H1 (cell line): ENCODE results near the gene HGFAC. TPM values are rescaled to one million over a fixed set of nuclear protein-coding genes. Genes with fewer than 3 reads are reported as not detected.

Experiments used
- CTCF ChIA-PET: fragments of 300-600 bp; sonication (Branson Sonifier 250); formaldehyde crosslinking; loops from one replicate; lab custom pipeline; 2021; ENCODE audit not compliant: partially characterized antibody; lab: Charles Lee
- POLR2A ChIA-PET: fragments of 300-600 bp; sonication (Branson Sonifier 250); formaldehyde crosslinking; loops from one replicate; lab custom pipeline; 2021; ENCODE audit warnings: inconsistent platforms; ENCODE audit not compliant: partially characterized antibody; lab: Charles Lee
- DNase-seq, 2 experiments: peaks; one replicate each; pipeline versions ENCODE4 v3.0.0 to v3.0.0-alpha.2; 2010 to 2022; ENCODE audit warnings: low spot score in 2 of 2, low read depth in 1 of 2, mixed read lengths in 1 of 2
- FAIRE-seq: peaks from 2 replicates; lab custom pipeline; 2011; peaks lifted over from hg19 to GRCh38; lab: Jason Lieb, UNC
- H2AFZ ChIP-seq: 2 replicates; pipeline ENCODE4 v1.8.1; 2012; ENCODE audit warnings: low read length, inconsistent platforms
- H2AK5ac ChIP-seq: 2 replicates; pipeline ENCODE4 v1.6.1; 2013; ENCODE audit warnings: low read depth, low read length
- H2BK120ac ChIP-seq: replicated peaks from 2 replicates; pipeline ENCODE3; 2013; ENCODE audit warnings: low read depth, low read length, inconsistent platforms
- H2BK12ac ChIP-seq: 2 replicates; pipeline ENCODE4 v1.6.1; 2013; ENCODE audit warnings: low read depth, low read length
- H2BK15ac ChIP-seq: 2 replicates; pipeline ENCODE4 v1.6.1; 2013; ENCODE audit warnings: low read length
- H2BK20ac ChIP-seq: 2 replicates; pipeline ENCODE4 v1.6.1; 2013; ENCODE audit warnings: low read length
- H2BK5ac ChIP-seq: 2 replicates; pipeline ENCODE4 v1.6.1; 2013; ENCODE audit warnings: low read depth, low read length
- H3K14ac ChIP-seq: 2 replicates; pipeline ENCODE4 v1.6.1; 2013; ENCODE audit warnings: inconsistent platforms; ENCODE audit not compliant: insufficient read length
- H3K18ac ChIP-seq: 2 replicates; pipeline ENCODE4 v1.6.1; 2013; ENCODE audit warnings: low read length; ENCODE audit errors: extremely low read depth
- H3K23ac ChIP-seq: 2 replicates; pipeline ENCODE4 v1.6.1; 2013; ENCODE audit warnings: inconsistent platforms; ENCODE audit not compliant: insufficient read length
- H3K23me2 ChIP-seq: 2 replicates; pipeline ENCODE4 v1.6.1; 2013; ENCODE audit warnings: low read depth, low read length
- H3K27ac ChIP-seq: 2 replicates; pipeline ENCODE4 v1.6.1; 2011; ENCODE audit warnings: low read depth, low read length, inconsistent platforms
- H3K27me3 ChIP-seq, 4 experiments: replicated peaks in 1 of 4; 1 replicate in 1 of 4; 2 replicates in 3 of 4; pipeline versions ENCODE4 v1.6.1 to v1.8.1; 2011 to 2013; ENCODE audit warnings: low read length in 3 of 4, mild to moderate bottlenecking in 3 of 4, inconsistent platforms in 2 of 4, mixed read lengths in 2 of 4, moderate library complexity in 1 of 4; ENCODE audit not compliant: control insufficient read depth in 3 of 4, insufficient read depth in 3 of 4; ENCODE audit errors: extremely low read depth in 1 of 4
- H3K36me3 ChIP-seq, 4 experiments: 2 replicates each; pipeline versions ENCODE4 v1.6.1 to v1.8.1; 2011 to 2013; ENCODE audit warnings: mild to moderate bottlenecking in 4 of 4, low read length in 3 of 4, moderate library complexity in 2 of 4, control low read depth in 1 of 4, inconsistent platforms in 1 of 4; ENCODE audit not compliant: insufficient read depth in 4 of 4, control insufficient read depth in 2 of 4
- H3K4ac ChIP-seq: replicated peaks from 2 replicates; pipeline ENCODE3; 2013; ENCODE audit warnings: low read length, low read depth, mixed read lengths, inconsistent platforms; ENCODE audit not compliant: insufficient read length
- H3K4me1 ChIP-seq, 4 experiments: replicated peaks in 1 of 4; 1 replicate in 1 of 4; 2 replicates in 3 of 4; pipeline versions ENCODE4 v1.6.1 to v1.8.1; 2011 to 2013; ENCODE audit warnings: low read length in 3 of 4, inconsistent platforms in 2 of 4, mixed read lengths in 1 of 4; ENCODE audit not compliant: insufficient read depth in 4 of 4, control insufficient read depth in 3 of 4
- H3K4me2 ChIP-seq, 2 experiments: 2 replicates each; pipeline versions ENCODE4 v1.6.1 to v1.8.1; 2011 to 2013; ENCODE audit warnings: low read depth in 2 of 2, low read length in 2 of 2, control low read depth in 1 of 2, inconsistent platforms in 1 of 2, mild to moderate bottlenecking in 1 of 2; ENCODE audit not compliant: insufficient read depth in 1 of 2
- H3K4me3 ChIP-seq, 4 experiments: fragments of 200-600, 300-600 bp in 1 of 4; sonication (generic), shearing (Covaris generic), sonication (Bioruptor Twin) in 1 of 4; 2 replicates each; pipeline versions ENCODE4 v1.5.1 to v1.8.1; 2011 to 2016; ENCODE audit warnings: low read length in 4 of 4, low read depth in 3 of 4, control low read depth in 2 of 4, inconsistent platforms in 2 of 4, mild to moderate bottlenecking in 2 of 4, mixed read lengths in 1 of 4, moderate library complexity in 1 of 4; ENCODE audit not compliant: insufficient read depth in 2 of 4; ENCODE audit errors: extremely low read depth in 1 of 4
- H3K56ac ChIP-seq: replicated peaks from 2 replicates; pipeline ENCODE3; 2013; ENCODE audit warnings: low read depth, mild to moderate bottlenecking, mixed read lengths, low read length, inconsistent platforms; ENCODE audit not compliant: insufficient read length
- H3K79me1 ChIP-seq: 2 replicates; pipeline ENCODE4 v1.6.1; 2013; ENCODE audit warnings: low read depth, low read length, control low read depth
- H3K79me2 ChIP-seq, 2 experiments: 2 replicates each; pipeline versions ENCODE4 v1.6.1 to v1.8.1; 2012 to 2013; ENCODE audit warnings: low read length in 2 of 2, mild to moderate bottlenecking in 2 of 2, inconsistent platforms in 1 of 2; ENCODE audit not compliant: insufficient read depth in 2 of 2, control insufficient read depth in 1 of 2
- H3K9ac ChIP-seq, 4 experiments: replicated peaks in 1 of 4; 1 replicate in 1 of 4; 2 replicates in 3 of 4; pipeline versions ENCODE4 v1.6.1 to v1.8.1; 2011 to 2013; ENCODE audit warnings: low read depth in 3 of 4, low read length in 3 of 4, control low read depth in 2 of 4, mild to moderate bottlenecking in 2 of 4, moderate library complexity in 2 of 4, inconsistent platforms in 1 of 4; ENCODE audit errors: extremely low read depth in 1 of 4
- H3K9me3 ChIP-seq, 2 experiments: 2 replicates each; pipeline versions ENCODE4 v1.6.1 to v1.8.1; 2012 to 2013; ENCODE audit warnings: mild to moderate bottlenecking in 2 of 2, moderate library complexity in 2 of 2, control low read depth in 1 of 2, inconsistent platforms in 1 of 2, low read depth in 1 of 2, low read length in 1 of 2, mixed read lengths in 1 of 2; ENCODE audit not compliant: insufficient read depth in 2 of 2
- H4K20me1 ChIP-seq, 2 experiments: replicated peaks in 1 of 2; 2 replicates each; pipeline versions ENCODE3 to v1.8.1; 2011 to 2013; ENCODE audit warnings: inconsistent platforms in 2 of 2, low read length in 2 of 2, mild to moderate bottlenecking in 1 of 2; ENCODE audit not compliant: insufficient read depth in 2 of 2, control insufficient read depth in 1 of 2
- H4K5ac ChIP-seq: 2 replicates; pipeline ENCODE4 v1.6.1; 2013; ENCODE audit warnings: low read length, low read depth, mixed read lengths, inconsistent platforms; ENCODE audit not compliant: insufficient read length
- H4K8ac ChIP-seq: 2 replicates; pipeline ENCODE4 v1.8.0; 2013; ENCODE audit warnings: mild to moderate bottlenecking, moderate library complexity, low read length, inconsistent platforms; ENCODE audit not compliant: insufficient read depth; ENCODE audit errors: extremely low read depth
- H4K91ac ChIP-seq: replicated peaks from 2 replicates; pipeline ENCODE3; 2013; ENCODE audit warnings: low read length, mixed read lengths, inconsistent platforms; ENCODE audit not compliant: insufficient read length
- BCL11A ChIP-seq, 2 experiments: IDR thresholded peaks; one replicate each; pipeline ENCODE4 v1.6.1; 2011; ENCODE audit warnings: low read depth in 2 of 2, low read length in 2 of 2, mild to moderate bottlenecking in 2 of 2
- CEBPB ChIP-seq: IDR thresholded peaks from 2 replicates; pipeline ENCODE4 v1.6.1; 2012; ENCODE audit warnings: low read depth, low read length
- GABPA ChIP-seq: IDR thresholded peaks from 2 replicates; pipeline ENCODE4 v1.6.1; 2011; ENCODE audit warnings: mild to moderate bottlenecking, low read length, moderate library complexity, borderline replicate concordance; ENCODE audit not compliant: insufficient read depth
- GTF2F1 ChIP-seq: IDR thresholded peaks from 2 replicates; pipeline ENCODE4 v1.6.1; 2012; ENCODE audit warnings: low read depth, low read length, improper control_type of control experiment, borderline replicate concordance
- NRF1 ChIP-seq: IDR thresholded peaks from 2 replicates; pipeline ENCODE4 v1.6.1; 2011; ENCODE audit warnings: mild to moderate bottlenecking, low read depth, low read length, improper control_type of control experiment
- RFX5 ChIP-seq: IDR thresholded peaks from 2 replicates; pipeline ENCODE4 v1.6.1; 2011; ENCODE audit warnings: low read depth, low read length, improper control_type of control experiment, borderline replicate concordance
- SP2 ChIP-seq: IDR thresholded peaks from 2 replicates; pipeline ENCODE4 v1.6.1; 2012; ENCODE audit warnings: mild to moderate bottlenecking, low read length, inconsistent platforms
- TAF1 ChIP-seq: IDR thresholded peaks from 2 replicates; pipeline ENCODE4 v1.6.1; 2011; ENCODE audit warnings: mild to moderate bottlenecking, low read depth, low read length
- TAF7 ChIP-seq: optimal IDR thresholded peaks from 2 replicates; pipeline ENCODE3; 2011; ENCODE audit warnings: low read depth, mild to moderate bottlenecking, inconsistent platforms, low read length, moderate library complexity, borderline replicate concordance
- TBP ChIP-seq: IDR thresholded peaks from 2 replicates; pipeline ENCODE4 v1.6.1; 2011; ENCODE audit warnings: low read depth, low read length, improper control_type of control experiment
- TCF12 ChIP-seq: IDR thresholded peaks from 2 replicates; pipeline ENCODE4 v1.6.1; 2011; ENCODE audit warnings: low read depth, mild to moderate bottlenecking, low read length
- TEAD4 ChIP-seq: IDR thresholded peaks from 2 replicates; pipeline ENCODE4 v1.6.1; 2012; ENCODE audit warnings: low read depth, low read length, inconsistent platforms, mixed read lengths
- YY1 ChIP-seq: IDR thresholded peaks from 2 replicates; pipeline ENCODE4 v1.6.1; 2011; ENCODE audit warnings: low read depth, mild to moderate bottlenecking, low read length
- WGBS, 2 experiments: shearing (Covaris generic) in 1 of 2; methylation state at CpG; one replicate each; pipeline versions ENCODE4 v1.1.6 to v1.1.7; 2013 to 2015; ENCODE audit warnings: low lambda C conversion rate in 2 of 2, mixed read lengths in 2 of 2, inconsistent platforms in 1 of 2, low coverage in 1 of 2, missing lambda C conversion rate in 1 of 2; ENCODE audit not compliant: insufficient replicate concordance in 2 of 2, insufficient coverage in 1 of 2, insufficient read length in 1 of 2; ENCODE audit errors: extremely low coverage in 1 of 2, missing lambda C conversion rate in 1 of 2; 5-methylcytosine and 5-hydroxymethylcytosine counted together
- polyA plus RNA-seq, 7 experiments: library from polyadenylated mRNA; depleted of rRNA in 3 of 7; stranded (reverse) in 5 of 7; unstranded in 2 of 7; fragments of >200 nt in 5 of 7; fragments of 200-250 nt in 2 of 7; gene quantifications; 1 replicate in 5 of 7; 2 replicates in 1 of 7; 4 replicates in 1 of 7; pipeline versions ENCODE4 v1.2.1 to v1.2.3, GENCODE V29; 2011 to 2013; ENCODE audit warnings: missing spikeins in 2 of 7, mixed read lengths in 2 of 7
- total RNA-seq: library from RNA; stranded (reverse); fragmentation: NEBNext Ultra II Directional; extraction: Animal tissue kit (Norgen Biotek cat#: 25700); gene quantifications from 2 replicates; pipeline ENCODE4 v1.2.1, GENCODE V29; 2021

The HGFAC gene
- total and polyA plus RNA-seq, 2 of the 8 experiments (the other 6 are each of a cell fraction or from before 2014, with no cell fraction given): 0.14 to 0.15 TPM

DNA sequence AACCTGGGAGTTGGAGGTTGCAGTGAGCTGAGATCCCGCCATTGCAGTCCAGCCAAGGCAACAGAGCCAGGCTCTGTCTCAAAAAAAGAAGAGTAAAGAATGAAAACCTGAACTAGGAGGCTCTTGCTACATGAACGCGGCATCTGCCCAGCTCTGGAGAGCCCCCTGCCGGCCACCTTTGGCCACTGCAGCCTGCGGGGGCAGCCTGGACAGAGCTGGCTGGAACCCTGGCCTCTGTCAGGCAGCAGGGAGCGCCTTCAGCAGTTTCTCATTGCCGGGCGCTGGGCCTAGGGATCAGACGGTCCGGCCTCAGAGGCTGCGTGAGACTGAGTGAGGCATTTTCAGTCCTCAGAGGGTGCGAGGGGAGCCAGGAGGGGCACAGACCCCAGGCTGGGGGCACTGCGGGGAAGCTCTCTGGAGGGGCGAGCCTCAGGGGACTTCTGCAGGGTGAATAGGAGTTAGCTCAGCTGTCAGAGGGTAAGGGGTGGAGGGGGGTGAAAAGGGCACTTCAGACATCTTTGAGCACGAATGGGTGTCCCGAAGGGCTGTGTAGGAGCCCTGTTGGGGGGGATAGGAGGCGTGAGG is 38.9 kb downstream of the HGFAC start:
- no peak overlapping the region for H3K14ac ChIP-seq
- no peak overlapping the region for H3K56ac ChIP-seq
- H2BK12ac ChIP-seq: no peak overlapping the region
- no peak overlapping the region for H2AFZ ChIP-seq
- H3K18ac ChIP-seq: peak overlapping the region; percentile 38; the same call in 1 of the 2 replicates
- H2BK20ac ChIP-seq: peak overlapping the region; percentile 72; the same call in 1 of the 2 replicates
- H3K23ac ChIP-seq: no peak overlapping the region
- H2AK5ac ChIP-seq: no peak overlapping the region
- peaks cover 7 to 69% (median 48%) of the 10 kb centered on the region in 4 experiments for H3K27me3 ChIP-seq
- peak overlapping the region in 2 of 4 experiments; percentile 23 to 49; a peak in 4 of 8 replicates for H3K4me3 ChIP-seq
- FAIRE-seq (no peak), DNase-seq (peak; percentile 66 to 100)
- H4K20me1 ChIP-seq: peaks cover 0 to 1% of the 10 kb centered on the region in 2 experiments
- 5% methylated on average over 17 of the region's 17 CpGs; no CpG with 5 or more reads in 1 of the 2 experiments for WGBS, 2 experiments
- H3K4ac ChIP-seq: peak overlapping the region; percentile 32
- H4K5ac ChIP-seq: peak overlapping the region; percentile 61
- no peaks in the 10 kb centered on the region for H3K9me3 ChIP-seq
- H2BK120ac ChIP-seq: no peak overlapping the region
- peaks cover 0 to 30% (median 22%) of the 10 kb centered on the region in 4 experiments; a peak in 6 of 7 replicates for H3K4me1 ChIP-seq
- H4K91ac ChIP-seq: no peak overlapping the region
- H4K8ac ChIP-seq: no peak overlapping the region
- no peak overlapping the region for H3K9ac ChIP-seq
- H3K36me3 ChIP-seq: no peaks in the 10 kb centered on the region
- H3K23me2 ChIP-seq: peaks cover 3% of the 10 kb centered on the region; the same call in 1 of the 2 replicates
- H2BK15ac ChIP-seq: no peak overlapping the region
- no peaks in the 10 kb centered on the region for H3K79me1 ChIP-seq
- no peak overlapping the region for H3K27ac ChIP-seq
- CTCF ChIA-PET: interaction anchor here (0.7 to 6.8 kb wide), 56 partner anchors 9 to 400 kb away, joined by 3 to 48 read pairs (median 5); partner anchors contain the start of genes DOK7 and HGFAC
- POLR2A ChIA-PET: interaction anchor here (1.0 to 1.4 kb wide), 4 partner anchors 13 to 286 kb away, joined by 3 to 5 read pairs (median 4); no protein-coding TSS in a partner anchor
- H3K4me2 ChIP-seq: peak overlapping the region; percentile 59 to 70
- H2BK5ac ChIP-seq: peak overlapping the region; percentile 75; the same call in 1 of the 2 replicates
- H3K79me2 ChIP-seq: no peaks in the 10 kb centered on the region
- TF ChIP-seq SP2: no peak
- no peak for TF ChIP-seq TAF1
- TF ChIP-seq TEAD4: peak; percentile 21; the same call in 1 of the 2 replicates
- no peak for TF ChIP-seq TAF7
- no peak for TF ChIP-seq BCL11A (IDR thresholded peaks at IDR 0.05; ENCODE audit: low read depth in 2 of 2, low read length in 2 of 2)
- TF ChIP-seq TCF12: no peak
- peak; percentile 16; the same call in 1 of the 2 replicates for TF ChIP-seq TBP
- TF ChIP-seq GABPA: peak; percentile 68; the same call in 1 of the 2 replicates
- no peak for TF ChIP-seq RFX5
- 0 out of 2 replicates have a peak, but pooled peaks have one; percentile 12 for TF ChIP-seq NRF1
- peak; percentile 42; the same call in 1 of the 2 replicates for TF ChIP-seq CEBPB
- TF ChIP-seq YY1: no peak; the same call in 1 of the 2 replicates
- TF ChIP-seq GTF2F1: no peak
